Measurements from ENCODE around the gene ALK.

ALK gene

GRCh38 chr2:29480426-29480825 lies 441.0 kb downstream of the ALK start:
- TF ChIP-seq, protein P1, sequence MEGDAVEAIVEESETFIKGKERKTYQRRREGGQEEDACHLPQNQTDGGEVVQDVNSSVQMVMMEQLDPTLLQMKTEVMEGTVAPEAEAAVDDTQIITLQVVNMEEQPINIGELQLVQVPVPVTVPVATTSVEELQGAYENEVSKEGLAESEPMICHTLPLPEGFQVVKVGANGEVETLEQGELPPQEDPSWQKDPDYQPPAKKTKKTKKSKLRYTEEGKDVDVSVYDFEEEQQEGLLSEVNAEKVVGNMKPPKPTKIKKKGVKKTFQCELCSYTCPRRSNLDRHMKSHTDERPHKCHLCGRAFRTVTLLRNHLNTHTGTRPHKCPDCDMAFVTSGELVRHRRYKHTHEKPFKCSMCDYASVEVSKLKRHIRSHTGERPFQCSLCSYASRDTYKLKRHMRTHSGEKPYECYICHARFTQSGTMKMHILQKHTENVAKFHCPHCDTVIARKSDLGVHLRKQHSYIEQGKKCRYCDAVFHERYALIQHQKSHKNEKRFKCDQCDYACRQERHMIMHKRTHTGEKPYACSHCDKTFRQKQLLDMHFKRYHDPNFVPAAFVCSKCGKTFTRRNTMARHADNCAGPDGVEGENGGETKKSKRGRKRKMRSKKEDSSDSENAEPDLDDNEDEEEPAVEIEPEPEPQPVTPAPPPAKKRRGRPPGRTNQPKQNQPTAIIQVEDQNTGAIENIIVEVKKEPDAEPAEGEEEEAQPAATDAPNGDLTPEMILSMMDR (IDR thresholded peaks at IDR 0.05; ENCODE audit: borderline replicate concordance, insufficient read depth, low read depth, low read length): no peak
- no peak overlapping the region for H3K4me3 ChIP-seq (ENCODE audit: low read depth, low read length)

GRCh38 chr2:29479401-29479800 lies 442.0 kb downstream of the ALK start:
- H3K4me3 ChIP-seq (ENCODE audit: low read depth, low read length): no peak overlapping the region
- TF ChIP-seq, protein P1 (IDR thresholded peaks at IDR 0.05; ENCODE audit: borderline replicate concordance, insufficient read depth, low read depth, low read length): no peak

- H3K4me3 ChIP-seq (ENCODE audit: low read depth, low read length): no peak overlapping the region
- TF ChIP-seq, protein P1 (IDR thresholded peaks at IDR 0.05; ENCODE audit: borderline replicate concordance, insufficient read depth, low read depth, low read length): no peak
Measured at GRCh38 chr2:29478641-29479040, 442.7 kb downstream of the ALK start.

- TF ChIP-seq, protein P1 (IDR thresholded peaks at IDR 0.05; ENCODE audit: borderline replicate concordance, insufficient read depth, low read depth, low read length): no peak
- no peak overlapping the region for H3K4me3 ChIP-seq (ENCODE audit: low read depth, low read length)
Measured at GRCh38 chr2:29477186-29477585, 444.2 kb downstream of the ALK start.

GRCh38 chr2:29475499-29475898 lies 445.9 kb downstream of the ALK start:
- H3K4me3 ChIP-seq (ENCODE audit: low read depth, low read length): no peak overlapping the region
- TF ChIP-seq, protein P1 (IDR thresholded peaks at IDR 0.05; ENCODE audit: borderline replicate concordance, insufficient read depth, low read depth, low read length): no peak

GRCh38 chr2:29469961-29470360 lies 451.4 kb downstream of the ALK start:
- TF ChIP-seq, protein P1 (IDR thresholded peaks at IDR 0.05; ENCODE audit: borderline replicate concordance, insufficient read depth, low read depth, low read length): no peak

GRCh38 chr2:29469516-29469915 lies 451.9 kb downstream of the ALK start:
- TF ChIP-seq, protein P1 (IDR thresholded peaks at IDR 0.05; ENCODE audit: borderline replicate concordance, insufficient read depth, low read depth, low read length): no peak
- H3K4me3 ChIP-seq (ENCODE audit: low read depth, low read length): no peak overlapping the region

More at GRCh38 chr2:29469961-29470360, 451.4 kb downstream of the ALK start:
- no peak overlapping the region for H3K4me3 ChIP-seq (ENCODE audit: low read depth, low read length)
